ENCODE results near the gene TSPAN11. TPM values are rescaled to one million over a fixed set of nuclear protein-coding genes. Genes with fewer than 3 reads are reported as not detected.
A peak's percentile ranks its signal among the peaks of the same experiment; 100 is the strongest.

Gene TSPAN11
- total and polyA plus RNA-seq, 4 donors = 9.3 to 48.6 (median 28.4) TPM

GRCh38 chr12:30928356-30929244, 2.1 kb downstream of the TSPAN11 start:
- H3K27me3 ChIP-seq (ENCODE audit: control insufficient read depth, insufficient read depth, low read length) = no peaks in the 10 kb centered on the region
- no peak overlapping the region for H3K27ac ChIP-seq (ENCODE audit: low read depth, low read length)
- H3K9me3 ChIP-seq (ENCODE audit: control insufficient read depth, insufficient read depth, low read length) = no peaks in the 10 kb centered on the region
- 84% methylated on average over 7 of the region's 12 CpGs for WGBS (ENCODE audit: insufficient coverage)
- H3K4me3 ChIP-seq (ENCODE audit: low read depth, low read length) = no peak overlapping the region
- H3K4me1 ChIP-seq (ENCODE audit: control insufficient read depth, insufficient read depth, low read length) = peaks cover 49% of the 10 kb centered on the region
- DNase-seq (ENCODE audit: low read depth in 4 of 6, low spot score in 6 of 6) = peak in 2 of 6 donors; percentile 41 to 44
- H3K36me3 ChIP-seq (ENCODE audit: control insufficient read depth, insufficient read depth, low read length) = no peaks in the 10 kb centered on the region

- no peaks in the 10 kb centered on the region for H3K36me3 ChIP-seq (ENCODE audit: control insufficient read depth, insufficient read depth, low read length)
- H3K4me1 ChIP-seq (ENCODE audit: control insufficient read depth, insufficient read depth, low read length) = peaks cover 49% of the 10 kb centered on the region
- no peaks in the 10 kb centered on the region for H3K9me3 ChIP-seq (ENCODE audit: control insufficient read depth, insufficient read depth, low read length)
- no peak overlapping the region for H3K4me3 ChIP-seq (ENCODE audit: low read depth, low read length)
- H3K27me3 ChIP-seq (ENCODE audit: control insufficient read depth, insufficient read depth, low read length) = no peaks in the 10 kb centered on the region
- DNase-seq (ENCODE audit: low read depth in 4 of 6, low spot score in 6 of 6) = peak in 1 of 6 donors; percentile 17
- H3K27ac ChIP-seq (ENCODE audit: low read depth, low read length) = no peak overlapping the region
- 67% methylated on average over 7 of the region's 7 CpGs for WGBS (ENCODE audit: insufficient coverage)
Measured at GRCh38 chr12:30930238-30930637, 3.7 kb downstream of the TSPAN11 start.

- H3K4me1 ChIP-seq (ENCODE audit: control insufficient read depth, insufficient read depth, low read length) = peaks cover 47% of the 10 kb centered on the region
- 92% methylated on average over 2 of the region's 5 CpGs for WGBS (ENCODE audit: insufficient coverage)
- no peak for DNase-seq (ENCODE audit: low read depth in 4 of 6, low spot score in 6 of 6)
- H3K4me3 ChIP-seq (ENCODE audit: low read depth, low read length) = no peak overlapping the region
- no peaks in the 10 kb centered on the region for H3K36me3 ChIP-seq (ENCODE audit: control insufficient read depth, insufficient read depth, low read length)
- no peak overlapping the region for H3K27ac ChIP-seq (ENCODE audit: low read depth, low read length)
- H3K27me3 ChIP-seq (ENCODE audit: control insufficient read depth, insufficient read depth, low read length) = no peaks in the 10 kb centered on the region
- no peaks in the 10 kb centered on the region for H3K9me3 ChIP-seq (ENCODE audit: control insufficient read depth, insufficient read depth, low read length)
Measured at GRCh38 chr12:30930641-30931040, 4.1 kb downstream of the TSPAN11 start.

- Histone ChIP-seq H3K9me3 (ENCODE audit: control insufficient read depth, insufficient read depth, low read length) (no peaks in the 10 kb centered on the region), H3K4me3 (ENCODE audit: low read depth, low read length) (no peak overlapping the region), H3K27ac (ENCODE audit: low read depth, low read length) (no peak overlapping the region), H3K36me3 (ENCODE audit: control insufficient read depth, insufficient read depth, low read length) (no peaks in the 10 kb centered on the region), H3K27me3 (ENCODE audit: control insufficient read depth, insufficient read depth, low read length) (no peaks in the 10 kb centered on the region), H3K4me1 (ENCODE audit: control insufficient read depth, insufficient read depth, low read length) (peaks cover 28% of the 10 kb centered on the region)
- 33% methylated on average over 2 of the region's 3 CpGs for WGBS (ENCODE audit: insufficient coverage)
- peak in 1 of 6 donors; percentile 30 for DNase-seq (ENCODE audit: low read depth in 4 of 6, low spot score in 6 of 6)
Measured at GRCh38 chr12:30932881-30933280, 6.3 kb downstream of the TSPAN11 start.

GRCh38 chr12:30934811-30935210, 8.3 kb downstream of the TSPAN11 start:
- Histone ChIP-seq H3K4me1 (ENCODE audit: control insufficient read depth, insufficient read depth, low read length) (peaks cover 16% of the 10 kb centered on the region), H3K27ac (ENCODE audit: low read depth, low read length) (no peak overlapping the region), H3K9me3 (ENCODE audit: control insufficient read depth, insufficient read depth, low read length) (no peaks in the 10 kb centered on the region), H3K4me3 (ENCODE audit: low read depth, low read length) (no peak overlapping the region), H3K27me3 (ENCODE audit: control insufficient read depth, insufficient read depth, low read length) (no peaks in the 10 kb centered on the region), H3K36me3 (ENCODE audit: control insufficient read depth, insufficient read depth, low read length) (no peaks in the 10 kb centered on the region)
- WGBS (ENCODE audit: insufficient coverage) = no CpG with 5 or more reads among the region's 2 CpGs
- no peak for DNase-seq (ENCODE audit: low read depth in 4 of 6, low spot score in 6 of 6)

- Histone ChIP-seq H3K4me1 (ENCODE audit: control insufficient read depth, insufficient read depth, low read length) (peaks cover 8% of the 10 kb centered on the region), H3K27ac (ENCODE audit: low read depth, low read length) (no peak overlapping the region), H3K4me3 (ENCODE audit: low read depth, low read length) (no peak overlapping the region), H3K27me3 (ENCODE audit: control insufficient read depth, insufficient read depth, low read length) (no peaks in the 10 kb centered on the region), H3K9me3 (ENCODE audit: control insufficient read depth, insufficient read depth, low read length) (no peaks in the 10 kb centered on the region), H3K36me3 (ENCODE audit: control insufficient read depth, insufficient read depth, low read length) (no peaks in the 10 kb centered on the region)
- no CpG with 5 or more reads among the region's 2 CpGs for WGBS (ENCODE audit: insufficient coverage)
- peak in 1 of 6 donors; percentile 34 for DNase-seq (ENCODE audit: low read depth in 4 of 6, low spot score in 6 of 6)
Measured at GRCh38 chr12:30936036-30936435, 9.5 kb downstream of the TSPAN11 start.

GRCh38 chr12:30939234-30939633, 12.7 kb downstream of the TSPAN11 start:
- H3K27ac ChIP-seq (ENCODE audit: low read depth, low read length) = no peak overlapping the region
- peaks cover 3% of the 10 kb centered on the region for H3K4me1 ChIP-seq (ENCODE audit: control insufficient read depth, insufficient read depth, low read length)
- no peaks in the 10 kb centered on the region for H3K36me3 ChIP-seq (ENCODE audit: control insufficient read depth, insufficient read depth, low read length)
- H3K4me3 ChIP-seq (ENCODE audit: low read depth, low read length) = no peak overlapping the region
- no peaks in the 10 kb centered on the region for H3K9me3 ChIP-seq (ENCODE audit: control insufficient read depth, insufficient read depth, low read length)
- no CpG with 5 or more reads among the region's 4 CpGs for WGBS (ENCODE audit: insufficient coverage)
- no peaks in the 10 kb centered on the region for H3K27me3 ChIP-seq (ENCODE audit: control insufficient read depth, insufficient read depth, low read length)
- DNase-seq (ENCODE audit: low read depth in 4 of 6, low spot score in 6 of 6) = no peak

GRCh38 chr12:30942486-30942885, 15.9 kb downstream of the TSPAN11 start:
- H3K4me1 ChIP-seq (ENCODE audit: control insufficient read depth, insufficient read depth, low read length) = peaks cover 16% of the 10 kb centered on the region
- no peaks in the 10 kb centered on the region for H3K36me3 ChIP-seq (ENCODE audit: control insufficient read depth, insufficient read depth, low read length)
- no peak overlapping the region for H3K4me3 ChIP-seq (ENCODE audit: low read depth, low read length)
- H3K27ac ChIP-seq (ENCODE audit: low read depth, low read length) = no peak overlapping the region
- DNase-seq (ENCODE audit: low read depth in 4 of 6, low spot score in 6 of 6) = no peak
- 100% methylated on average over 1 of the region's 1 CpG for WGBS (ENCODE audit: insufficient coverage)
- no peaks in the 10 kb centered on the region for H3K9me3 ChIP-seq (ENCODE audit: control insufficient read depth, insufficient read depth, low read length)
- no peaks in the 10 kb centered on the region for H3K27me3 ChIP-seq (ENCODE audit: control insufficient read depth, insufficient read depth, low read length)

- H3K27ac ChIP-seq (ENCODE audit: low read depth, low read length) = no peak overlapping the region
- no peaks in the 10 kb centered on the region for H3K27me3 ChIP-seq (ENCODE audit: control insufficient read depth, insufficient read depth, low read length)
- H3K4me3 ChIP-seq (ENCODE audit: low read depth, low read length) = no peak overlapping the region
- peaks cover 16% of the 10 kb centered on the region for H3K4me1 ChIP-seq (ENCODE audit: control insufficient read depth, insufficient read depth, low read length)
- H3K36me3 ChIP-seq (ENCODE audit: control insufficient read depth, insufficient read depth, low read length) = no peaks in the 10 kb centered on the region
- DNase-seq (ENCODE audit: low read depth in 4 of 6, low spot score in 6 of 6) = no peak
- WGBS (ENCODE audit: insufficient coverage) = 78% methylated on average over 5 of the region's 7 CpGs
- H3K9me3 ChIP-seq (ENCODE audit: control insufficient read depth, insufficient read depth, low read length) = no peaks in the 10 kb centered on the region
Measured at GRCh38 chr12:30942936-30943335, 16.4 kb downstream of the TSPAN11 start.
